ENCODE data around the gene RINL.
"Not testable (repeated sequence)": the region's sequence is repeated elsewhere in the genome, so short reads cannot be mapped to it uniquely, and the experiment has no call there.

Gene RINL

GRCh38 chr19:38826856-38827551 is 51.1 kb downstream of the RINL start:
- intact Hi-C loops (cut with DNase I) = no loop called here
- DNase-seq = no peak

GRCh38 chr19:38825936-38826335 is 52.1 kb downstream of the RINL start:
- DNase-seq; intact Hi-C loops (cut with DNase I): not testable (repeated sequence)

GRCh38 chr19:38821230-38821825 is 56.7 kb downstream of the RINL start:
- intact Hi-C loops (cut with DNase I); DNase-seq: not testable (repeated sequence)

GRCh38 chr19:38819231-38819920 is 58.7 kb downstream of the RINL start:
- intact Hi-C loops (cut with DNase I) = no loop called here
- no peak for DNase-seq
